GM21381 (cell line): ENCODE results near the gene ZAP70.
A peak's percentile ranks its signal among the peaks of the same experiment; 100 is the strongest.

Experiments
- ATAC-seq: cut with Tn5 transposase; IDR thresholded peaks from one replicate; pipeline ENCODE4 v1.9.1; 2021; ENCODE audit warnings: mild to moderate bottlenecking, moderate library complexity; ENCODE audit not compliant: unreplicated experiment

Gene ZAP70

DNA sequence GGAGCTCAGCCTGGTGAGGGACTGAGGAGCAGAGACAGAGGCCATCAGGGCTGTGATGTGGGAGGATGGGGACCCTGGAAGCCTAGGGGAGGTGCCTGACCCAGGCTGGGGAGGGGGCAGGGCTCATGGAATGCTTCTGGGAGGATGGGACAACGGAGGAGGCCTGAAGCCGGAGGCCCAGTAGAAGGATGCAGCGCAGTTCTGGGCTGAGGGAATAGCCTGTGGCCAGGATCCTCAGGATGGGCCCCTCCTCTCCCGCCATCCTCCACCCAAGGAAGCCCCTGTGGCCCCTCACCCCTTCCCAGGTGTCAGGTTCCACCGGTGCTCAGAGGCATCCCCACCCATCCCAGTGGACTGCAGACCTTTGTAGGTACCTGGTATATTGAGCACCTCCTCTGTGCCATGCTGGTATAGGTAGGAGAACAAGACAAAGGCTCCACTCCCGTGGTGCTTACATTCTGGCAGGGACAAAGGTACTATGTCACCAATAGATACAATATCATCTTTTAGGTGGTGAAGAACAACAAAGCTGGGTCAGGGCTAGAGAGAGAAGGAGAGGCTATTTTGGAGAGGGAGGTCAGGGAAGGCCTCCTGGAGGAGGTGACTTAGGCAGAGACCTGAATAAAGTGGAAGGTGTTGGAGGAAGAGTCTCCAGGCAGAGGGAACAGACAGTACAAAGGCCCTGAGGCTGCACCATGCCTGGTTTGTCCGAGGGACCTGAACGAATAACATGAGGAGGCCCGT is 2.7 kb downstream of the ZAP70 start:
- ATAC-seq = no peak

DNA sequence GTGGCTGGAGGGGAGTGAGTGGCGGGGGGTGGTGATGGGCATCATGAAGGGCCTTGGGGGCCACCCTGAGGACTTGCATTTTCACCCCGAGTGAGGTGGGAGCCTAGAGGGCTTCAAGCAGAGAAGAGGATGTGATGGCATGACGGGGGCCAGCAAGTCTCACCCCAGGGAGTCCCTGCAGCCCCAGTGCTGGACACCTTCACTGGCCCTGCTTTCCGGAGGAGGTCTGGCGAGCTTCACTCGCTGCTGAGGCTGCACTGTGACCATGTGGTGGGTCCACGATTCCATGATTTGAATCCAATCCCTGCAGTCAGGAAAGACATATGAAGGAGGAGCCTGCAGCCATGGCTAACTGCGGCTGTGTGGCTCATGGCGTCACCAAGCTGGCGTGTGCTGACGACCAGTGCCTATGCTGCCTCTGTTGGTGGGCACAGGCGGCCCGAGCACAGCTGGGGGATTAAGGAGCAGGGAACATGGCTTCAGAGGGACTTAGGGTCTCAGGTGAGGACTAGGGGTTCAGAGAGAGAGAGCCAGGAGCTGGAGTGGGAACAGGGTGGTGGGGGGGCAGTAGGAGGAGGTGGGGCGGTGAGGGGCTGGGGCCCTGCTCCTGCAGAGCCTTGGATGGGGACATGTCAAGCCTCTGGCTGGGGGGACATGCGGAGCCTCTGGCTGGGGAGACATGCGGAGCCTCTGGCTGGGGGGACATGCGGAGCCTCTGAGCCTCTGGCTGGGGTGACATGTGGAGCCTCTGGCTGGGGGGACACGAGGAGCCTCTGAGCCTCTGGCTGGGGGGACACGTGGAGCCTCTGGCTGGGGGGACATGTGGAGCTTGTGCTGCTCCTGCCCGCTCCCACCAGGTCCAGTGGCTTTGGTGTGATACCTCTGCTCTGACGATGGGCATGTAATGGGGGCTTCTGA is 3.6 kb downstream of the ZAP70 start:
- no peak for ATAC-seq

GRCh38 chr2:97717613-97717995 is 4.2 kb downstream of the ZAP70 start:
- no peak for ATAC-seq

- peak; percentile 84 for ATAC-seq
Measured at GRCh38 chr2:97718051-97718882, 4.9 kb downstream of the ZAP70 start.

DNA sequence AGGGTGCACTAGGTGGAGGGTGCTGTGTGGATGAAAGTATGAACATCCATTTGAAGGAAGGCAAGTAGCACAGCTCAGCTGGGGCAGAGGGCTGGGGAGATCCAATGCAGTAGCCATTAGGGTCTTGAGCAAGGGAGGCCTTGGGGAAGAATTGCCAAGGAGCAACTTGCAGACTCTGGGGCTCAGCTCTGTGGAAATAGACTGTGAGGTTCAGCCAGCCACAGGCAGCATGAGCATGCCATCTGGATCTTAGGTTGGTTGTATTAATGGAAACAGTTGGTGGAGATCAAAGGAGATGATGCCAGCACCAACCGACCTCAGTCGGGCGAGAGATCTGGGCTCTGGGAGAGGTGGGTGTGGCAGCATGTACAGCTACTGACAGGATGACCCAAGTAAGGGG is 5.6 kb downstream of the ZAP70 start:
- no peak for ATAC-seq

DNA sequence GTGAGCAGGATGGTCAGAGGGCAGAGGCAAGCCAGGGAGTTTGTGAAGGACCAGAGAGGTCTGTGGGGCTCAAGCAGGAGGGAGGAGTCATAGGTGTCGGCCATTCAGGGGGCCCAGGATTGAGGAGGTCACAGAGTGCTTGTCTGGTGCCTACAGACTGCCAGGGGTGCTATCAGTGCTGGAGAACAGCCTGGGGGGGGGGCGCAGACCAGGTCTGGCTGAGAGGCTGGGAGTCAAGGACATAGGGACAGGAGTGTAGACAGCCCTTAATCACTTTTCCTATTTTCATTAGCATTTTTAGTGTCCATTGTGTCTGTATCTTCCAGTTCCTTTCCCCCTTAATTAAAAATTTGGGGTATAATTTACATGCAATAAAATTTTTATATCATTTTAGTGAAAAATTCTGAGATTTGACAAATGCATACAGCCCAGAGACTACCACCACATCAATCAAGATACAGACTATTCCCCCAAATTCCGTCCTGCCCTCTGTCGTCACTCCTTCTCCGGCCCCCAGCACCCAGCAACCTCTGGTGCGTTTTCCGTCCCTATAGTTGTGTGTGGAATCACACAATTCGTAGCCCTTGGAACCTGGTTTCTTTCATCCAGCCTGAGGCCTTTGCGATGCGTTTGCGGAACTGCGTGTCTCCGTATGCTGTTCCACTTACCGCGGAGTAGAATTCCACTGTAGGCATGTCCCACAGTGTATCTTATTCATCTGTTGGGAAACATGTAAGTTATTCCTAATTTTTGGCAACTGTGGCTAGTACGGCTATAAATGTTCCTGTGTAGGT is 6.2 kb downstream of the ZAP70 start:
- ATAC-seq = no peak

DNA sequence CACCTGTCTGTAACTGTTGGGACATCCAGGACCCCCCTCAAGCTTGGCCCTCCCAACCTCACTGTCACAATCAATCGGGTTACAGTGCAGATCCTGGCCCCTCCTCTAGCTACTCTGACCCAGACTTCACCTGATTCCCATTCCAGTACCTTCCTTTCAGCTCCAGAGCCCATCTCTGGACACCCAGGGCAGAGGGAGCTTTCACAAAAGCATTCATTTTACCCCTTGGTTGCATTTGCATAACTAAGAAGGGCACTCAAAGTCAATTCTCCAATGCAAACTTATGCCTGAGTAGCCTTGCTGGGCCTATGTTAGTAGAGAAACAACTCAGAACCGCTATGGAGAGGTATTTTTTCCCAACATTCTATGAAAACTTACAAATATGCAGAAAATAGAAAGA is 7.4 kb downstream of the ZAP70 start:
- no peak for ATAC-seq

GRCh38 chr2:97722227-97722626 is 8.9 kb downstream of the ZAP70 start:
- ATAC-seq = no peak

- ATAC-seq = no peak
Measured at GRCh38 chr2:97723156-97724072, 10.0 kb downstream of the ZAP70 start.

GRCh38 chr2:97724073-97724410 is 10.7 kb downstream of the ZAP70 start:
- ATAC-seq = no peak

GRCh38 chr2:97724501-97724900 is 11.1 kb downstream of the ZAP70 start:
- ATAC-seq = no peak

GRCh38 chr2:97724946-97725688 is 11.7 kb downstream of the ZAP70 start:
- no peak for ATAC-seq

DNA sequence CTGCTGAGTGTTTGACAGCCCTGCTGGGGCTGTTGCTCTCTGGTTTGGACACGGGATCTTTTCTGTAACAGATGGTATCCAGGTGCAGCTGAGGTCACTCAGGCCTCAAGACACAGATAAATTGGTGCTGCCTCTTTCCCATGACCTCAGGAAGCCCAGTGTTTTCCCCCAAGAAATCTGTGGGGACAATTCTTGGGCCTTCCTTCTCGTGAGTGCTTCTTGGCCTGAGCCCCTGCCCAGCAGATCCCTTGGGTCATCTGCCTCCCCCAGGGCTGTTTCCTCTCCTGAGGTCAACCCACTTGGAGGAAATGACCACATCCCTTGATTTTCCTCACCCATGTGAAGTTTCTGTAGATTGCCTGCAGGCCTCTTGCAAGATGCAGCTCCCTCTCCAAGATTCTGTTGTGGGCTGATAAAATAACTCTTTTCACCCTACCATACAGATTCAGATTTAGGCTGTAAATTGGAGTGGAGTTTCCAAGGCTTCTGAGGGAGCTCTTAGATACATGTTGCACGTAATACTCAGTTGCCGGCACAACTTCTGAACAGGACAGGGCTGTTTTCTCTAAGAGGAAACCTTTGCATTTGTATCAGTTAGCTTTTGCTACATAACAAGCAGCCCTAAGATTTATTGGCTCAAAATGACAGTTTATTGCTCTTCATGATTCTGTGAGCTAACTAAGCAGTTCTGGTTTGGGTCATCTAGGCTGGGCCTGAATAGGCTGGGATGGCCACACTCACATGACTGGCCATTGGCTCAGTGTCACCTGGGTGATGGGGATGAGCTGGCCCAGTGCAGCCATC is 13.1 kb downstream of the ZAP70 start:
- no peak for ATAC-seq

GRCh38 chr2:97727296-97727695 is 13.9 kb downstream of the ZAP70 start:
- no peak for ATAC-seq

- no peak for ATAC-seq
Measured at GRCh38 chr2:97728091-97728731, 14.8 kb downstream of the ZAP70 start.

GRCh38 chr2:97730245-97730644 is 16.9 kb downstream of the ZAP70 start:
- ATAC-seq = no peak

DNA sequence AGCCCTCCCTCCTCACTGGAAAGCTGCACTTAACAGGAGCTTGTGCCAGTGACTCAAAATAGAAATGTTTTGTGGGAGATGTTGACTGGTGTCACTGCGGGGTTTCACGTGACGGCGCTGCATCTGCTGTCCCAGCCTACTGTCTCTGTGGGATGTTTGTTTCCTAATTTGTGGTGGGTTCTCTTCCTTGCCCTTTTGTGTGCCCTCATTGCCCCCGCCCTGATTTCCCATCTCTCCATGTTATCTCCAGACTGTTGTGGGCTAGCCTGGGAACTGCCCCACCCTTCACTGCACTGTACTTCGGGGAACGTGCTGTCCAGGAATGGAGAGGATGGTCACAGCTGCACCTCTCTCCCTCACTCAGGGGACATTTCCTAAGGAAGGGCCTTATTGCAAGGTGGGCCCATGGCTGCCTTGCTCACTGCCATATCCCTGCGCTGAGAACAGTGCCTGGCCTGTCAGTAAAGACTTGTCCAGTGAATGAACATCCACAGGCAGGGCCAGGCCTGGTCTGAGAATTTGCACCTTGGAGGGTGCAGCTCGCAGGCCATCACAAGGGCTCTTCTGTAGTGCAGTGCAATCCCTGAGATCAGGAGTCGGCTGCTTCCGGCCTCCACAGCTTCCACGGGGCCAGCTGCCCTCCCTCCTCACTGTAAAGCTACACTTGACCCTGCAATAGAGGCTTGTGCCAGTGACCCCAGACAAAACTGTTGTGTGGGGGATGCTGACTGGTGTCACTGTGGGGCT is 18.1 kb downstream of the ZAP70 start:
- no peak for ATAC-seq
